Heart left ventricle (tissue), 16 donors: ENCODE data around the gene AXDND1. TPM values are rescaled to one million over a fixed set of nuclear protein-coding genes. Genes with fewer than 3 reads are reported as not detected.

Source experiments
- ATAC-seq, 4 donors: fragments of 200-7000 bp; cut with Tn5 transposase; one replicate each; pipeline ENCODE4 v1.9.1; 2020 to 2022; ENCODE audit warnings: moderate library complexity in 4 of 4, mild to moderate bottlenecking in 3 of 4, moderate number of reproducible peaks in 1 of 4
- DNase-seq, 5 donors: peaks; one replicate each; pipeline ENCODE4 v3.0.0-alpha.2; 2020
- H3K27ac ChIP-seq, 12 donors: fragments of 200-600 bp; sonication (generic) in 4 of 12; one replicate each; pipeline versions ENCODE4 v1.5.0 to v1.8.0; 2016 to 2022; ENCODE audit warnings: mild to moderate bottlenecking in 2 of 12
- H3K27me3 ChIP-seq, 9 donors: fragments of 200-600 bp; sonication (generic) in 2 of 9; one replicate each; pipeline versions ENCODE4 v1.5.1 to v1.8.0; 2016 to 2022; ENCODE audit warnings: mild to moderate bottlenecking in 3 of 9
- H3K36me3 ChIP-seq, 9 donors: fragments of 200-600 bp; sonication (generic) in 2 of 9; one replicate each; pipeline versions ENCODE4 v1.5.0 to v1.8.0; 2018 to 2022; ENCODE audit warnings: mild to moderate bottlenecking in 2 of 9
- H3K4me1 ChIP-seq, 12 donors: fragments of 200-600 bp; sonication (generic) in 4 of 12; one replicate each; pipeline versions ENCODE4 v1.5.0 to v1.8.0; 2016 to 2022; ENCODE audit warnings: mild to moderate bottlenecking in 3 of 12
- H3K4me3 ChIP-seq, 12 donors: fragments of 200-600 bp; sonication (generic) in 4 of 12; one replicate each; pipeline versions ENCODE4 v1.5.0 to v1.8.0; 2017 to 2022; ENCODE audit warnings: mild to moderate bottlenecking in 9 of 12, moderate library complexity in 4 of 12
- H3K9me3 ChIP-seq, 12 donors: fragments of 200-600 bp; sonication (generic) in 4 of 12; one replicate each; pipeline versions ENCODE4 v1.5.0 to v1.8.0; 2016 to 2022; ENCODE audit warnings: mild to moderate bottlenecking in 1 of 12
- CTCF ChIP-seq, 12 donors: fragments of 200-600 bp; sonication (generic) in 4 of 12; IDR thresholded peaks; one replicate each; pipeline versions ENCODE4 v1.5.0 to v1.8.0; 2018 to 2022; ENCODE audit warnings: antibody characterized with exemption in 12 of 12, mild to moderate bottlenecking in 5 of 12
- POLR2A ChIP-seq, 2 donors: fragments of 450-650 bp; IDR thresholded peaks; one replicate each; pipeline ENCODE4 v1.6.1; 2017; ENCODE audit warnings: antibody characterized with exemption in 2 of 2, mild to moderate bottlenecking in 2 of 2, moderate library complexity in 2 of 2
- WGBS, 4 donors: extraction: QIAGEN DNeasy Blood & Tissue Kit in 2 of 4; methylation state at CpG; one replicate each; pipeline versions ENCODE4 v1.1.5 to v1.1.7; 2013 to 2018; 5-methylcytosine and 5-hydroxymethylcytosine counted together
- intact Hi-C, 10 donors: fragments of 100-400 bp; cut with DNase I; formaldehyde crosslinking; loops; one replicate each; pipeline versions ENCODE4 v1.11.1 to v1.14.2; 2022
- polyA plus RNA-seq, 2 donors: library from polyadenylated mRNA; stranded (reverse); fragments of 200-250 nt; gene quantifications; one replicate each; pipeline ENCODE4 v1.2.3, GENCODE V29; 2013
- total RNA-seq, 9 donors: library from RNA; depleted of rRNA in 2 of 9; stranded (reverse); fragments of >200 nt in 2 of 9; fragmentation: NEBNext Ultra II Directional in 3 of 9; extraction: Animal tissue kit (Norgen Biotek cat#: 25700) in 3 of 9; gene quantifications; one replicate each; pipeline versions ENCODE4 v1.1.0 to v1.2.4, GENCODE V29; 2016 to 2023
- donor health status: ischemic (EF 13 %, LVEDD 7.1; RV severe dilation, severe dysfunction).
- donor health status: healthy with polysubstance abuse.
- donor health status: DM: no; HTN: yes; CAD: no.
- donor health status: DM: no; HTN: no; CAD: no.
- donor health status: ischemic (EF 25% LVEDD 6.9; RV normal size, moderate dysfunction).
- donor health status: ischemic (EF 25% LVEDD 5.7; RV mildly dilated, moderate dysfunction).
- donor health status: healthy.
- donor health status: DM: yes; HTN: yes; CAD: no.
- donor health status: ischemic (EF 35%, LVEDD 5.7; RV mildly dilated, moderate dysfunction).
- donor health status: nonischemic (EF 11% LVEDD 7.7; RV severe dilation, severe dysfunction).
- donor health status: DM: yes; HTN: yes; CAD: no.
- donor health status: PGD.
- donor health status: ischemic (EF 29% LVEDD 5.4; RV normal size, mild dysfunction).
- donor health status: nonischemic (EF 23%, LVEDD 6.1; RV moderate dilation, normal function).

AXDND1 gene
- total and polyA plus RNA-seq, 11 donors, result 0.08 to 0.16 TPM; not detected in 9

DNA sequence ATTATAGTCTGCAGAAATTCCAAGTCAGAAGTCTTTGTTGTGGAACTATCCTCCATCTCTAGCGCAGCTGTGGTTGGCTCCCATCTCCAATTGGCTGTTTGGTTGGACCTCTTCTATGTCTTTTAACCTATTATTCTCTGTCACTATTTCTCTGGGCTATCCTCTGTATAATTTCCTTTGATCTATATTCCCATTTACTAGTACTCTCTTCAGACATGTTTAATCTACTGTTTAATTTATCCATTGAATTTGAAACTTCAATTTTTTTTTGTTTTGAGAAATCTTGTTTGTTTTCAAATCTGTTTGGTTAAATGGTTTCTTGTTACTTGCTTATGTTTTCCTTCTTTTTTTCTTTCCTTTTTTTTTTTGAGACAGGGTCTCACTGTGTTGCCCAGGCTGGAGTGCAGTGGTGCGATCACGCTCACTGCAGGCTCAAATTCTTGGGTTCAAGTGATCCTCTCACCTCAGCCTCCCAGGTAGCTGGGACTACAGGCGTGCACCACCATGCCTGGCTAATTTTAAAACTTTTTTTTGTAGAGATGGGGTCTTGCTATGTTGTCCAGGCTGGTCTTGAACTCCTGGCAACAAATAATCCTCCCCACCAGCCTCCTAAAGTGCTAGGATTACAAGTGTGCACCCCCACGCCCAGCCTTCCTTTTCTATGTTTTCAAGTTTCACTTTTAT, 44.1 kb upstream of the AXDND1 start:
- WGBS, 4 donors, result 94 to 100% (median 98%) methylated on average over 5 of the region's 5 CpGs
- DNase-seq (no peak), ATAC-seq (no peak)
- intact Hi-C loops, result no loop called here
- TF ChIP-seq POLR2A (IDR thresholded peaks at IDR 0.05) (no peak), CTCF (IDR thresholded peaks at IDR 0.05) (no peak)
- H3K36me3 ChIP-seq, result peaks cover 0 to 19% (median 8%) of the 10 kb centered on the region in 9 donors
- H3K4me1 ChIP-seq, result peaks cover 0 to 23% (median 0%) of the 10 kb centered on the region in 12 donors
- H3K27ac ChIP-seq, result peak overlapping the region in 1 of 12 donors; percentile 44
- no peak overlapping the region for H3K4me3 ChIP-seq
- H3K9me3 ChIP-seq, result peaks cover 0 to 11% (median 0%) of the 10 kb centered on the region in 12 donors
- no peaks in the 10 kb centered on the region for H3K27me3 ChIP-seq

GRCh38 chr1:179322557-179322956, 43.2 kb upstream of the AXDND1 start:
- peaks cover 0 to 11% (median 0%) of the 10 kb centered on the region in 12 donors for H3K9me3 ChIP-seq
- peak overlapping the region in 1 of 12 donors; percentile 44 for H3K27ac ChIP-seq
- 23 to 50% (median 37%) methylated on average over 3 of the region's 3 CpGs for WGBS, 4 donors
- H3K4me1 ChIP-seq, result peaks cover 0 to 30% (median 0%) of the 10 kb centered on the region in 12 donors
- DNase-seq, result no peak
- ATAC-seq, result peak in 1 of 4 donors; percentile 60
- peaks cover 0 to 21% (median 8%) of the 10 kb centered on the region in 9 donors for H3K36me3 ChIP-seq
- intact Hi-C loops, result no loop called here
- H3K4me3 ChIP-seq, result peak overlapping the region in 4 of 12 donors; percentile 4 to 34 (median 24)
- no peak for TF ChIP-seq POLR2A (IDR thresholded peaks at IDR 0.05)
- TF ChIP-seq CTCF (IDR thresholded peaks at IDR 0.05), result no peak
- no peaks in the 10 kb centered on the region for H3K27me3 ChIP-seq

- peak overlapping the region in 1 of 12 donors; percentile 15 for H3K4me3 ChIP-seq
- peaks cover 0 to 36% (median 0%) of the 10 kb centered on the region in 12 donors for H3K4me1 ChIP-seq
- whole genome bisulfite sequencing, 4 donors, result 82 to 85% (median 83%) methylated on average over 4 of the region's 4 CpGs
- intact Hi-C loops, result no loop called here
- TF ChIP-seq CTCF (IDR thresholded peaks at IDR 0.05) (no peak), POLR2A (IDR thresholded peaks at IDR 0.05) (no peak)
- no peak overlapping the region for H3K27ac ChIP-seq
- DNase-seq (no peak), ATAC-seq (no peak)
- peaks cover 0 to 11% (median 0%) of the 10 kb centered on the region in 12 donors for H3K9me3 ChIP-seq
- no peaks in the 10 kb centered on the region for H3K27me3 ChIP-seq
- H3K36me3 ChIP-seq, result peaks cover 0 to 21% (median 8%) of the 10 kb centered on the region in 9 donors
Measured at GRCh38 chr1:179323436-179323835, 42.3 kb upstream of the AXDND1 start.

DNA sequence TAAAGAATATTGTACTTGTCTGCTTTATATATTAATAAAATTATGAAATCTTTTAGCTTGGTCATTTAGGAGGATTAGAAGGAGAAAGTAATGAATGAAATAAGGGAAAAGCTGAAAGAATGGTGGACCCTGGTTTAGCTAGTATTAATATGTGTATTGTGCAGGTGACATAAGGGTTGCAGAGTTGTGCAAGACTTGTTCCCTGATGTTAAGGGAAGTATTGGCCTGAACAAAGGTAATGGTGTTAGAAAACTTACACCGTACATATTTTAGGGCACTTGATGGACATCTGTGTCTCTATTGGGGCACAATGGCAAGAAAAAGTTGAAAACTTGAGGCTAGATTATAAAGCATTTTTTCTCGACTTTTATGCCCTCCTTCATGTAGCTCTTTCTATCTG, 39.9 kb upstream of the AXDND1 start:
- no peak for TF ChIP-seq CTCF (IDR thresholded peaks at IDR 0.05)
- TF ChIP-seq POLR2A (IDR thresholded peaks at IDR 0.05), result no peak
- Histone ChIP-seq H3K9me3 (peaks cover 0 to 8% (median 0%) of the 10 kb centered on the region in 12 donors), H3K4me1 (peaks cover 0 to 34% (median 0%) of the 10 kb centered on the region in 12 donors), H3K36me3 (peaks cover 0 to 21% (median 8%) of the 10 kb centered on the region in 9 donors), H3K4me3 (no peak overlapping the region), H3K27me3 (no peaks in the 10 kb centered on the region), H3K27ac (no peak overlapping the region)
- ATAC-seq, result no peak
- WGBS, 4 donors, result 65 to 96% (median 70%) methylated on average over 2 of the region's 2 CpGs
- no peak for DNase-seq
- intact Hi-C loops, result no loop called here
